Measurements from ENCODE around the gene WSB1.

The WSB1 gene

DNA sequence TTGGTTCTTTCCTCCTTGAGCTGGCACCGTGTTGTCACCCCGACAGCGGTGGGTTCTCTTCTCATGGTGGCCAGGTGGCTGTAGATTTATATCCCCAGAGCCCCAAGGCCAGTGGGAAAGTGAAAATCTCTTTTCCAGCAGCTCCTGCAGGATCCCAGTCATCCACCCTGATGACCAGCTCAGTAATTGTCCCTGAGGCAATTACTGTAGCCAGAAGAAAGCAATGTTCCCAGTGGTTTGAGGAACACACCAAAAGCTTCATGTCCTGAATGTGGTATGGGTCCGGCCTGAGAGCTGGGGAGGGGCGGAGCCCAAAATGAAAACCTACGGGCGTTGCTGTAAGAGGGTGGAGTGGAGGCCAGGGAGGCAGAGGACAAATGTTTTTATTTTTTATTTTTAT lies 69.0 kb downstream of the WSB1 start:
- DNase-seq = no peak

DNA sequence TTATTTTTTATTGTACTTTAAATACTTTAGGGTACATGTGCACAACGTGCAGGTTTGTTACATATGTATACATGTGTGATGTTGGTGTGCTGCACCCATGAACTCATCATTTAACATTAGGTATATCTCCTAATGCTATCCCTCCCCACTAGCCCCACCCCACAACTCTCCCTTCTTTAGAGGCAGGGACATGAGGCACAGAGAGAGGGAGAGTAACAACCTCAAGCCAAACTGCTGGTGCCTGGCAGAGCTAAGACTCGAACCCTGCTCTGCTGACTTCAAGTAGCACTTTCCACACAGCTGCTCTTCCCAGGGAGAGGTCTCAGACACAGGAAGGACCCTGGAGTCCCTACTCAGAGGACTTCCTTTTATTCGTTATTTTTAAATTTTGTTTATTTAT lies 69.4 kb downstream of the WSB1 start:
- DNase-seq = no peak

All from MV-4-11 (cell line).